BE2C (cell line): ENCODE measurements around the gene SPPL2A.
A peak's percentile ranks its signal among the peaks of the same experiment; 100 is the strongest.

Source experiments
- DNase-seq: peaks from one replicate; pipeline ENCODE4 v3.0.0-alpha.2; 2020
- H3K27me3 ChIP-seq: fragments of 250-450 bp; sonication (Bioruptor Pico); 2 replicates; pipeline ENCODE4 v1.5.1; 2020; ENCODE audit warnings: mild to moderate bottlenecking
- H3K36me3 ChIP-seq: fragments of 250-450 bp; sonication (Bioruptor Pico); 2 replicates; pipeline ENCODE4 v1.5.1; 2020; ENCODE audit warnings: mild to moderate bottlenecking
- H3K4me1 ChIP-seq: fragments of 250-450 bp; sonication (Bioruptor Pico); 2 replicates; pipeline ENCODE4 v1.5.1; 2020
- H3K4me3 ChIP-seq: 2 replicates; pipeline ENCODE4 v1.5.1; 2011; ENCODE audit warnings: low read depth, low read length
- H3K9me3 ChIP-seq: fragments of 250-450 bp; sonication (Bioruptor Pico); 2 replicates; pipeline ENCODE4 v1.5.1; 2020
- CTCF ChIP-seq: IDR thresholded peaks from 2 replicates; pipeline ENCODE4 v1.5.1; 2012; ENCODE audit warnings: mild to moderate bottlenecking, low read depth, low read length

Gene SPPL2A

GRCh38 chr15:50810128-50810527, 44.6 kb upstream of the SPPL2A start:
- Histone ChIP-seq H3K9me3 (no peaks in the 10 kb centered on the region), H3K4me1 (no peaks in the 10 kb centered on the region), H3K36me3 (no peaks in the 10 kb centered on the region), H3K27me3 (no peaks in the 10 kb centered on the region), H3K4me3 (no peak overlapping the region)
- TF ChIP-seq CTCF = no peak
- no peak for DNase-seq

- no peaks in the 10 kb centered on the region for H3K27me3 ChIP-seq
- no peak for DNase-seq
- H3K9me3 ChIP-seq = no peaks in the 10 kb centered on the region
- no peak overlapping the region for H3K4me3 ChIP-seq
- H3K36me3 ChIP-seq = no peaks in the 10 kb centered on the region
- no peak for TF ChIP-seq CTCF
- no peaks in the 10 kb centered on the region for H3K4me1 ChIP-seq
Observed at GRCh38 chr15:50808728-50809127, 43.2 kb upstream of the SPPL2A start.

GRCh38 chr15:50803479-50804180, 38.1 kb upstream of the SPPL2A start:
- no peak for DNase-seq
- Histone ChIP-seq H3K9me3 (no peaks in the 10 kb centered on the region), H3K4me3 (no peak overlapping the region), H3K27me3 (no peaks in the 10 kb centered on the region), H3K36me3 (no peaks in the 10 kb centered on the region), H3K4me1 (no peaks in the 10 kb centered on the region)
- no peak for TF ChIP-seq CTCF

- Histone ChIP-seq H3K36me3 (no peaks in the 10 kb centered on the region), H3K4me1 (0 out of 2 replicates have a peak, but pooled peaks cover 4% of the 10 kb centered on the region), H3K4me3 (no peak overlapping the region), H3K9me3 (no peaks in the 10 kb centered on the region), H3K27me3 (no peaks in the 10 kb centered on the region)
- no peak for TF ChIP-seq CTCF
- no peak for DNase-seq
Observed at GRCh38 chr15:50800715-50801114, 35.2 kb upstream of the SPPL2A start.

- H3K27me3 ChIP-seq = no peaks in the 10 kb centered on the region
- H3K36me3 ChIP-seq = no peaks in the 10 kb centered on the region
- no peak for TF ChIP-seq CTCF
- no peaks in the 10 kb centered on the region for H3K9me3 ChIP-seq
- peak; percentile 21 for DNase-seq
- no peak overlapping the region for H3K4me3 ChIP-seq
- H3K4me1 ChIP-seq = peaks cover 8% of the 10 kb centered on the region
Observed at GRCh38 chr15:50798684-50799083, 33.2 kb upstream of the SPPL2A start.

GRCh38 chr15:50797926-50798325, 32.4 kb upstream of the SPPL2A start:
- TF ChIP-seq CTCF = no peak
- Histone ChIP-seq H3K4me1 (peaks cover 8% of the 10 kb centered on the region), H3K27me3 (no peaks in the 10 kb centered on the region), H3K36me3 (no peaks in the 10 kb centered on the region), H3K9me3 (no peaks in the 10 kb centered on the region), H3K4me3 (no peak overlapping the region)
- DNase-seq = no peak
